Esophagus muscularis mucosa (tissue), 4 donors: ENCODE data around the gene WDFY4.

Experiments
- CTCF ChIP-seq, 3 experiments: fragments of 200-600 bp in 2 of 3; fragments of 450-650 bp in 1 of 3; sonication (generic) in 2 of 3; IDR thresholded peaks; one replicate each; pipeline ENCODE4 v1.5.1; 2017 to 2019; ENCODE audit warnings: antibody characterized with exemption in 3 of 3, mild to moderate bottlenecking in 2 of 3, moderate library complexity in 1 of 3
- EP300 ChIP-seq: sonication (generic); formaldehyde crosslinking; IDR thresholded peaks from one replicate; pipeline ENCODE4 v1.6.1; 2017; ENCODE audit warnings: antibody characterized with exemption
- POLR2A ChIP-seq: fragments of 450-650 bp; IDR thresholded peaks from one replicate; pipeline ENCODE4 v1.6.1; 2017; ENCODE audit warnings: antibody characterized with exemption, moderate library complexity, mild to moderate bottlenecking, low read depth
- POLR2AphosphoS5 ChIP-seq, 2 donors: sonication (generic); formaldehyde crosslinking; IDR thresholded peaks; one replicate each; pipeline ENCODE4 v1.6.1; 2017; ENCODE audit warnings: antibody characterized with exemption in 2 of 2

GRCh38 chr10:48881937-48882336 lies 197.3 kb downstream of the WDFY4 start:
- no peak for TF ChIP-seq POLR2A
- TF ChIP-seq CTCF (IDR thresholded peaks at IDR 0.05), result no peak
- TF ChIP-seq EP300, result no peak
- TF ChIP-seq POLR2AphosphoS5 (IDR thresholded peaks at IDR 0.05), result no peak
